OCI-M1 (cell line): ENCODE measurements around the gene RIT2.
A peak's percentile ranks its signal among the peaks of the same experiment; 100 is the strongest.

Experiments used
- DNase-seq: peaks from one replicate; lab custom pipeline; 2025; lab: John Stamatoyannopoulos, UW

The RIT2 gene

DNA sequence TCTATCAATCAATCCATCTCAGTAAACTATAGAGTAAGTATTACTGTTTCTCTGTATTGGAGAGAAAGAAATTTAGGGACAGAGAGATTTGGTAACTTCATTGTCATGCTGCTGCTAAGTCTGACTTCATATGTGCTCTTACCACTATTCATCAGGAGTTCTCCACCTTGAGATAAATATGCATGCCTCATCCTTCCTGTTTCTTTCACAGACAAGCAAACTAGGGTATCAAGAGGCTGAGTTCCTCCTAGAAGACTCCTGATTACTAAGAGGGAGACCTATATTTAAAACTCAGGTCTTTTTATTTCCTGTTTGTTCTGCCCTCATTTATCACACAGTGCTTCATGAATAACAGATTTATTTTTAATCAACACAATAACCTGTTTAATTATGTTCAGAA, 34.1 kb downstream of the RIT2 start:
- peak; percentile 9 for DNase-seq

DNA sequence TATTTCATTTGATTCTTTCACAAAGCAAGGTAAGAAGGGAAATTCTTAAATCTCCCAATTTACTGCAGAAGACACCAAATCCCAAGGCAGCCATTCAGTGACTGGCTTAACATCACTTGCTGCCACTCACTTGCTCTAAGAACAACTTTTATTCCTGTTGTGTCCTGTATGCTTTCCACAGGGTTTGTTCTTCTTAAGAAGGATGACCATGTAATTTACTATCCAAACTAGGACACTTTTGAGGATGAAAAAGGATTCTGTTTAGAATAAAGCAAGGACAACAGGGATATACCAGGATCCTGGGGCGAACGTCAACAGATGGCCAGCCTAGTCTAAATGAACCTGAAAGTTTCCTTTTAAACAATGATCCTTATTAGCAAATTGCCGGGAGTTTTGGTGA, 34.8 kb downstream of the RIT2 start:
- no peak for DNase-seq

DNA sequence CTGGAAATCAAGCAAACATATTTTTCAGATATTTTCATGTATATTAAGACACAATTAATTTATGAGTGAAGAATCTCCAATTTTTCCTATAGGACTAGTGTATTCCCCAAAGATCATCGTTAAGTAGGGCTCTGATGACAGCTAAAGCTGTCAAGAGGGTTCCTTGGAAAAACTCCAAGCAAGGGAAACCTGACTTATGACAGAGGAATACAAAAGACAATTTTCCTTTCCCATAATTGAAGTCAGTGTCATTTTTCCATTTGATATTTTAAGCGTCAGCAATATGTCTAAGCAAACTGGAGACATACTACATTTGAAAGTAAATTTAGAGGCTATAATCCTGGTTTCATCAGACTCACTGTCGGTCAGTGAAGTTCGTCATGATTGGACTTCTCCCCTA, 36.1 kb downstream of the RIT2 start:
- no peak for DNase-seq

DNA sequence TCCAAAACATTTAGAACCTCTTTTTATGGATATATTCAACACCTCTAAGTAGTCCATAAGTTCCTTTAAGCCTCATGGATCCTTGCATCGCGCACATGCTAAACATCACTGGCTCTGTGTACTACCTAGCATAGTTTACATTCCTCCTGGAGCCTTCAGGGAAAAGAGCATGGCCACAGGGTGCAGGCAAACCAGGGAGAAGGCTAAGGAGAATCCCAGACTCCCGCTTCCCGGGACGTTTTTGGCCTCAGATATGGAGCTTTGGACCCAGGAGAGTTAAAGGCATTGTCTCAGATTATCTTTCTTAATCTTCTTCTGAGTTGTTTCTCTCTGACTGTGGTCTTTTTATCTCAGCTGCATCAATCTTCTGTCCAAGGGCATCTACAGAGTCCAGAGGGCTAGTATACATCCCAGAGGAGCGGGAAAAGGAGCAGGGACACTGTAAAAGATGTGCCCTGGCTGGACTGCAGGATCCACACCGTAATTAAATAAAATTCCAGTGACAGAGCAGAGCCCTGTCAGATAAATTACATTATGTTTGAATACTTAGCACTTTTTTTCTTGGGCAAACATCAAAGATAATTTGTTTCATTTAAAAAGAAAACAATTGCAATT, 36.9 kb downstream of the RIT2 start:
- no peak for DNase-seq

DNA sequence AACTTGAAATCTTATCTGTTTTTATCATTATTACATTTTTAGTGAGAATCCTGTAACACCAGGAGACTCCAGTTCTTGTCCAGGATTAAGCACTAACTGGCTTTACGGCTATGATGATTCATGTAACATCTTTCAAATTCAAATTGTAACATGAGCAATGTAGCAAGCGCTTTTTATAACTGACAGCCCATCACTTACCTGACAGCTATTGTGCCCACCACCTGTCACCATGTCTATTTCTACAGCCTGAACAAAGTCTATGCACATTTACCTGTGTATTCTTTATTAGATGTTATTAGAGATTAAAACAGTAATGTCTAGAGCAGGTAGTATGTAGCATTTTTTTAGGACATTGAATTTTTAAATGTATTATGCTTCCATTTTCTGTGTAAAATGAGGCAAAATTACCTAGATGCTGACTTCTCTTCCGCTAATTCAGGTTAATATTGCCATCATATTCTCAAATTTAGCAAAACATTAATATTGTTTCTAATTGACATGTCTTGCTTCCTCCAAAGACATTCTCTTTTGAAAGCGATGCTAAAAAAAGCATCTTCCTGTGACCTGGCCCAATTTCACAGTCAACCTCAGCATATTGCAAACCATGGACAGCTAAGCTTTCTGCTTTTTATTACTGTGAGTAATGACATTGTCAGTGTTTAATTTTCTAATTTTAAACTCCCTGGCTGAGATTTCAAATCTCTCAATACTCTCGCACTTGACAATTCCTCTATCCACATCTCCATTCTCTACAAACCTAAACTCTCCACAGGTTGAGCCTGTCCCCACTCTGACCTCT, 37.8 kb downstream of the RIT2 start:
- DNase-seq, result no peak

DNA sequence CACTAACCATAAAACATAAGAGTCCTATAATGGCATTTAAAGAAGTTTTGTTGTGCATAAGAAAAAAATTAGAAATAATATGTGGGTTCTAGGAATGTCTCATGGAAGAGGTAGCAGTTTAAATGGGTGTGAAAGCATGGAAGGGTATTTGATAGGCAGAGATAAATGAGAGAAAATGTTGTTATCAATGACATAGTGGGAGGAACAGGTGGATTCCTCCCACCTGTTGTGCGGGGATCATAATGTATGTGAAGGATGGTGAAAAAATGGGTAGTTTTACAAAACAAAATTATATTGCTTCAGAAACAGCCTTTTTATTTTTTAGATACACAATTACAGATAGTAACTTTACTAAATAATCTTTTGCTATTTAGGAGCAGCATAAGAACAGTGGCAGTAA, 41.7 kb downstream of the RIT2 start:
- no peak for DNase-seq

DNA sequence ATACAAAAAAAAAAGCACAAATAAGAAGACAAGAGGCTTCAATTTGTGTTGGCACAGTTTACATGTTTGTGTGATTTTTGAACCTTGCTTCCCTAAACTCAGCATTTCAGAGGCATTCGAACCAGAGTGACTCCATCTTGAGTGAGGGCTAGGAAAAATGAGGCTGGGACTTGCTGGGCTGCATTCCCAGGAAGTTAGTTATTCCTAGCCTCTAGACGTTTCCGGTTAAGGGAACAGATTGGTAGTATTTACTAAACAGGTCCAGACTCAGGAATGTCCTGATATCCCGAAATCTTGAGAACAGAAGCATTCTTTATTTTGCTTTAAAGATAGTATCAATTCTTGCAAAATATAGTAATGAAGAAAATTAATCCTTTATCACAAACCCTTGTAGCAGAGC, 46.7 kb downstream of the RIT2 start:
- no peak for DNase-seq

DNA sequence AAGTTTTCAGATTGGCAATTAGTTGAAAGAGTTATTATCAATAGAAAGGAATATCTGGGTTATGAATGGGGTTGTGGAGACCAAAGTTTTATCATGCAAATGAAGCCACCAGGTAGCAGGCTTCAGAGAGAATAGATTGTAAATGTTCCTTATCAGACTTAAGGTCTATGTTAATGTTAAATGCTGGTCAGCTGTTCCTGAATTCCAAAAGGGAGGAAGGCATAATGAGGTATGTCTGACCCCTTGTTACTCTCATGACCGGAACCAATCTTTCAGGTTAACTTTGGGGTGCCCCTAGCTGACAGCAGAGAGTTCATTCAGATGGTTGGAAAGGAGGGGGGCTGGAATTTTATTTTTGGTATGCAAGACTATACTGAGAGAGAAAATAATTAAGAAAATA, 47.9 kb downstream of the RIT2 start:
- DNase-seq, result no peak

DNA sequence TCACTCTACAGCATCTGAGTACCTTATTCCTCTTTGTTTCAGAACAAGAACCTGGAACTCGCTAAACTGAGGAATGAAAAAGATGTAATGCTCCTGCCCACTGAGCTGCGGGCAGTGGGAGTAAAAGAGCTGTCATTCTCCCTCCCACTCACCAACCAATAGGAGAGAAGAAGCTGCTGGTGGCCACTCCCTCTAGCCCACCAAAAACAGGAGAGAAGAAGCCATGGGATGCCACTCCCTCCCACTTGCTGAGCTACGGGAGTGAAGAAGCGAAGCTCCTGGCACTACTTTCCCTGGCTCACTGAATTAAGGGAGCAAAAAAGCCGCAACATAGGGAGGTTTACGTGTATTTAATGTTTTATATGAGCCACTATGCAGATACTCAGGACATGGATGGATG, 53.7 kb downstream of the RIT2 start:
- DNase-seq, result no peak

DNA sequence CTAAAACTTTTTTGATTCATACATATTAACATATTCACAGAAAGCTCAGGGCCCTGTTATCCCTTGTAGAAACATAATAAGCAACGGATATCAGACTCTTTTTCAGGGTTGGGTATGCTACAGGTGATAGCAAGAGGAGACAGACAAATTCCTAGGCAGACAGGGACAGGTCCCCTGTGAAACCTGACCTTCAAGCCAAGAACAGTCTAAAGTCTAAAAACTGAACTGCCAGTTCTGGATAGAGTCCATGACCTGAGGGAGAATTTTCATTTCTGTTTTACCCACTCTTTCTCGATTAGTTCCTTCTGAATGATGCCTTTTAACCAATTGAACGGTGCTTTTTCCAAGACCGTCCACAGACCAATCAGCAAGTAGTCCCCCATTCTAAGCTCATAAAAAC, 54.2 kb downstream of the RIT2 start:
- no peak for DNase-seq

DNA sequence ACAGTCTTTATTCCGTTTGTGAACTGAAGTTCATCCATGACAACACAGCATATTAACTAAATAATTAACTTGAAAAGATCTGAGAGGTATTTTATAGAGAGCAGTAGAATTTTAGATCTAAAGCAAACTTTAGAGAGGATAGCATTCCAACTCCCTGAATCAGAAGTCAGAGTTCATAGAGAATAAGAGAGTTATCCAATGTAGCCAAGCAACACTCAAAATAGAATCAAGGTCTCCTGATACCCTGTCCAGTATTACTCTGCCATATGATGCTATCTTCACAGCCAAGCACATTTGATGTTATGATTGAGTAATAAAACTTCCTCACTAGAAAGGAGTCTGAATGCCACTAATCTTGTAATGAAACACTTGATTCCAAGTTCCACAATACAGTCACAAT, 55.5 kb downstream of the RIT2 start:
- no peak for DNase-seq

DNA sequence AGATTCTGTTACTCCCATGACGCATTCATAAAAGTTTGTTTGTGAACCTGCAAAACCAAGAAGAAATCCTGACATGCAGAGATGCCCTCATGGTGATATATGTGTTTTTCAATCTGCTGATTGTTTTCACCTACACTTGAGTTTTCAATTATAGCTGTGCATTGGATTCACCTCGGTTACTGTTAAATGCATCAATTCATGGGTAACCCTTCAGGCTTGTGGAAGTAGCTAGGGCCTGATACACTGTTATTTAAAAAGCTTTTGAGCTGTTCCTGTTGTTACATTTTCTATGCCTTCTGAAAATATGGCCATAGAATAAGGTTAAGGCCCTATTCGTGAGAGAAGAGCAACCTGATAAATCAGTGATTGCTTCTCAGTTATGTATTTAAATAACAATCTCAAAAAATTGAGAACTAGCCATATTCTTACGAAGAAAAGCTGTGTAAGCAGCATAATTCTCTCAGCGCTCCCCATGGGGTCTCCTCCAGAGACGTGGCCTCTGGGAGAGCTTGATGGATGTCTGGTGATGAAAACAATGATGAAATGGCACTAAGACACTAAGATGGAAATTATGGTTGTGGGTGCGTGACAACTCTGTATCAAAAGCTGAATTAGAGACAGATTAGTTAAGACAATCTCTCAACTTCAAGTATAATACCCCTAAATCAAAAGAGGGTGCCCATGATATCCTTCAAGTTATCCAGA, 60.5 kb downstream of the RIT2 start:
- DNase-seq, result no peak

DNA sequence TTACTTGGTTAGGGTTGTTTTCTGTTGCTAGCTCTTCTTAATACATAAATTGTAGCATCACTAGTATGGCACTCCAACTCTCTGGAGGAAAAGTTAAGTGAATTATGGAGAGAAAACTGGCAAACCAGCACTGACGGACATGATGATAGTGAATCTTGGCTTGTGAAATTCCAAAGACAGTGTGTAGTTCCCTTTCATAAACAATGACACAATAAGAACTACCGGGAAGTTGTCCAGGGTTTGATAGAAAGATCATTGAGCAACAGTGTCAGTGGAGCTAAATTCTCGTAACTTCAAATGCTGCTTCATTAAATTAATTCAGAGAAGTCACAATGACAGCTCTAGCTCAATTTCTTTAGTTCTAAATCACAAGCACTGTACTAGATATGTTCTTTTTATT, 66.5 kb downstream of the RIT2 start:
- no peak for DNase-seq

DNA sequence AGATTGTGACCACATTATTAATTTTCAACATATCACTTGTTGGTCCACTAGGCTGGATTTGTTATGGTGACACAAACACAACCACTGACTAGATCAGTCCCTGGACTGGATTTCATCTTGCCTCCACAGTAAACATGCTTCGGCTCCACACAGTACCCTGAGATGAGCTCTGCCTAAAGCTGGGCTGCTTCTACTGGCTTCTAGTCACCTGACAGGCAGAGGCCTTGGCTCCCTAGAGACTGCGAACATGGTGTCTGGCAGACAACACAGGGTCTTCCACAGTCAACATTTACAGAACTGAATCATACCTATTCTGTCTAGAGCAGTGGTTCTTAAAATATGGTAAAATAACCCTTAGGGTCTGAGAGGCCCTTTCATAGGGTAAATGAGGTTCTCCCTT, 69.2 kb downstream of the RIT2 start:
- no peak for DNase-seq

DNA sequence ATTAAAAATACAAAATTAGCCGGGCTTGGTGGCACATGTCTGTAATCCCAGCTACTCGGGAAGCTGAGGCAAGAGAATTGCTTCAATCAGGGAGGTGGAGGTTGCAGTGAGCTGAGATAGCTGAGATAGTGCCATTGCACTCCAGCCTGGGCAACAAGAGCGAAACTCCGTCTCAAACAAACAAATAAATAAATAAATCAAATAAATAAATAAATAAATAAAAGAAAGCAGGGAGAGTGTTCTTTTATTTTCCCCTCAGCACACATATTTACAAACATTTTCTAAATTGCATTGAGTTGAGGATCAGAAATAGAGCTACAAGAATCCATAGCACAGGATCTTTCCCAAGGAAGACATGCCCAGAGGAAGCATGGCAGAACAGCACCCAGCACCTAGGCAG, 71.9 kb downstream of the RIT2 start:
- DNase-seq, result no peak

DNA sequence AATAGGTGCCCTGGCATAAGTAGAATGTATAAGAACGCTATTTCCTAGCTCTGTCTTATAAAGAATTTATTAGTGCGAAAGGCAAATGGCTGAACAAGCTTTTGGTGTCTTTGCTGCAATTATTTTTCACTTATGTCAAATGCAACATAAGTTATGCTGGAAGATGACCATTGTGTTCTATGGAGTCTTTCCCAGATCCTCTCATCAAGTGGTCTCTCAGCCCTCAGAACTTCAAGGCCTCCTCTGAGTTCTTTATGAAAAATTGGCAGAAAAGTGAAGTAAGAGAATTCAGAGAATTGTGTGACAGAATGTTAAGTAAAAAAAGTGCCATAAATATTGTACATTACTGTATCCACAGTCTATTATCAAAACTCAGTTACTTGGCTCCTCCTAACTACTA, 75.2 kb downstream of the RIT2 start:
- no peak for DNase-seq

DNA sequence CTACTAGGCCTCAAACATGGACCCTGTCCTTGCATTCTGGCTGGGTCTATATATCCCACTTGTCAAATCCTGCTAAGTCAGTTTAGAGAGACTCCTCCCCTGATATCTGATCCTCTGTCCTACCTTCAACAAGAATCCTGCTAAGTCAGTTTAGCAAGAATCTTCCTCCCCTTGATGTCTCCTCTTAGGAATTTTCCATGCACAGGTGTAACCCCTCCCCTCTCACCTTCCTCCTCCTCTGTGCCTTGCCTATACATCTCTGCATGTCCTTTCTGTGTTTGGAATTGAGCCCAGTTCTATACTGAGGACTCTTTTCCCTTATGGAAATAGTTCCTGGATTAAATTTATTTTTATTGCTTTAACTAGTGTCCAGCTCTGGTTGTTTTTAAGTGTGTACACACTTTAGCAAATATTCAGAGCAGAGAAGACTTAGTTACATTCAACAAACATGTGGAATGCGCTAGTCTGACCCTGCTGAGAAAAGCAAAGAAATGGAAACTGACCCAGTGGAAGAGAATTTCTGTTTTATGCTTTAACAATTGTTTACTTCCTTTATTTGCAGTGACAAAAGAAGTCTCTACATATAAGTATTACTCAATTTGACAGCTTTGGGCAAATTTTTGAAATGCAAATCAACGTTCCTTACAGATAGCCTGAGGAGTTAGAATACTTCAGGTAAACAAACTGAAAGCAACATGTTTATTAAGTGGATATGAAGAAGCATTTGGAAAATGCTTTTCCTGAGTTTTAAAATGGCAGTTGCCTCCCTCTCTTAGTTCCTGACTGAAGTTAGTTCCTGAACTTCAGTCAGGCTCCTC, 80.6 kb downstream of the RIT2 start:
- peak; percentile 11 for DNase-seq

DNA sequence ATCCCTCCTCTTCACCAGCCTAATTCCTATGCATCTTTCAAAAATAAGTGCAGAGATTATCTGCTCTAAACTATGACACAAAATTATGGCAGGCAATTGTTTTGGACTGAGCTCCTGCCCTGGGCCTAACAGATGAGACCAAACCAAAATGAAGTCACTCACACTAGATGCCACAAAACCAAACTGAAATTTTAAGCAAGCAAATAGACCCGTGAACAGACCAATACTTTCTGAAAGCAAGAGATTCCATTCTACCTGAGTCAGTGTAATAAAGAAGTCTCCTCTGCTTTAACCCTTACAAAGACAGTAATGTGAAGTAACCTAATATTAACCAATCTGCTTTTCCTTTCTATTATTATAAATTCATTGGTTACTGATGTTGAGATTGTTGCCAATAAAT, 84.3 kb downstream of the RIT2 start:
- DNase-seq, result no peak

DNA sequence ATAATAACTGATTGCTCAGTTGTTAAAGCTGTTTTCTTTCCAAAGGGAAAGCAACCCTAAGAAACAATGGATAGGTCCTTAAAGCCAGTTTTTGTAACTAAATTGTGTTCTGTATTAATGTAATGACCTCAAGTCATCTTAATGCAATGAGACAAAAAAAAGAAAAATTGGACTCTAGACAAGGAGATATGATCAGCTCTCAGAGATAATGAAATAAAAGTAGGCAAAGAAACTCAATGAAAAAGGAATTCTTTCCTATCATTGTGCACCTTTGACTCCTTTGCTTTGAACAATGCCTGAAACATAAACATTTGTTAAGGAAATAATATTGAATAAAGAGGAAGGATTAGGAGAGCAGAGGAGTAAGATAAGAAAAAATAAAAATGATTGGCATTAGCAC, 86.1 kb downstream of the RIT2 start:
- no peak for DNase-seq

DNA sequence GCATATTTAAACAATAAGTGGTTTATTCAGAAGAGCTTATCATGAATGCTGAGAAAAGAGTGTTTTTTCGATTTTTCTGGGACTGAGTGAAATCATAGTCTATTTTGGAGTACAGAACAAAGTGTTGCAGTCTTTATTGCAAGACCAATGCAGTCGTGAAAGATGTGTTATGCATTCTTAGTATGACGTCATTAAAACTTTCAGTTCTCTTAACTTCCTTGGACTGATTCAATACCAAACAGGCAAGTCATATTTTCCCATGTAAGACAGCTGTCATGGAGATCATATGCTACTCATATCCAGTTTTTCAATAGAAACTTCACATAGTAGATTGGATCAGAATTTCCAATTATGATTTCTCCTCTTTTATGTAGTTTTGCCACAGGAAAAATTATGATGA, 92.6 kb downstream of the RIT2 start:
- DNase-seq, result no peak

DNA sequence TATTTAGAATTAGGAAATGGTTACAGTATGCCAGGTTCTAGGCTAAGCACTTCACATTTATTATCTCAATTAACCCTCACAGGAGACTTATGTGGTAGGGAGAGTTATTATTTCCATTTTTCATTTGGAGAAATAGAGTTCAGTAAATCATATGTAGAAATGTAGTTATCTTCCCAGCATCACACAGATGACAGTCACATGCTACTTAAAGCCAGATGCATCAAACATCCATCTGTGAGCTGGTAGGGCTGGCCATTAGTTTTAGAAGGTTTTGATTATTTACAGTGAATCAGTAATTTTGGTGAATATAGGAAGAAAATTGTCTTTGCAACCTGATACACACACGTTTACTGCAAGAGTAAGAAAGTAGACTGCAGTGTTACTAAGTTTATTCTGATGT, 97.9 kb downstream of the RIT2 start:
- DNase-seq, result no peak

DNA sequence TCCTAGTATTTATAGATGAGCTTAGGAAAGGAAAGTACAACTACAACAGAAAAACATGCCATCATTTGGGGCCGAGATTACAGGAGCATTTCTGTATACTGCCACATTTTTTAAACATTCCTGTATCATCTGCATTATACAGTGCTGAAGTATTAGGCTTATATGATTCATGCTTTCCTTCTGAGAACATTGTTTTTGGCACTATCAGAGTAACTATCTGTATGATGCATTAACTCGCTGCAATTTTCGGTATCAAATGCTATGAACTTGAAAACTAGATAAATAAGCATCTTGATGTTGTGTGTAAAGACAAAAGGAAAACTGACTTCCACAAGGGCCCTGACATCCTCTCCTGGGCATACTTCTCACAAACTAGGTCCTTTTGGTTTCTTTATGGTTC, 102.0 kb downstream of the RIT2 start:
- DNase-seq, result no peak

DNA sequence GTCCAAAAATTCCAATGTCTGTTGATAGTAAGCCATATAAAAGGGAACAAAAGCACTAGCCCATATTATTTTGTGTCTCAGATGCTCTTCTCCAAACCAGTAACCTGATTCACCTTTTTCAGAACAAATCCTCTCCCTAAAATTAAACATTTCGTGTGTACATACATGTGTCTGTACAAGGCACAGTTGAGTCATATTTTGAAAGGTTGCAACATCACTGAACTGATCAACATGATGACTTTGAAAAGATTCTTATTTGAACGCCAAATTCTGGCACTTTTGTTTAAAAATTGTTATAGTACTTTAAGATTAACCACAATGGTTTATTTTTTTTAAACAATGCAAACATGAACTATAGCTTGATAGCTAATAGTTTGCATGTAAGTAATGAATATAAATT, 102.5 kb downstream of the RIT2 start:
- DNase-seq, result peak; percentile 17
